HUES6 (cell line): ENCODE measurements around the gene GRXCR1.

ENCODE experiments used
- H3K27ac ChIP-seq: 2 replicates; pipeline ENCODE4 v1.7.0; 2013; ENCODE audit warnings: low read depth, mild to moderate bottlenecking, low read length, inconsistent platforms
- H3K27me3 ChIP-seq: 2 replicates; pipeline ENCODE4 v1.6.1; 2013; ENCODE audit warnings: low read length; ENCODE audit not compliant: control insufficient read depth, insufficient read depth
- H3K36me3 ChIP-seq: 2 replicates; pipeline ENCODE4 v1.6.1; 2013; ENCODE audit warnings: low read length; ENCODE audit not compliant: control insufficient read depth, insufficient read depth
- H3K4me1 ChIP-seq: 2 replicates; pipeline ENCODE4 v1.6.1; 2013; ENCODE audit warnings: low read length; ENCODE audit not compliant: control insufficient read depth, insufficient read depth
- H3K4me3 ChIP-seq: 2 replicates; pipeline ENCODE4 v1.5.1; 2013; ENCODE audit warnings: low read depth, low read length
- H3K9ac ChIP-seq: one replicate; pipeline ENCODE4 v1.6.1; 2013; ENCODE audit warnings: mild to moderate bottlenecking, low read length
- H3K9me3 ChIP-seq: 2 replicates; pipeline ENCODE4 v1.6.1; 2013; ENCODE audit warnings: low read depth, low read length; ENCODE audit not compliant: control insufficient read depth, insufficient read depth

The GRXCR1 gene

DNA sequence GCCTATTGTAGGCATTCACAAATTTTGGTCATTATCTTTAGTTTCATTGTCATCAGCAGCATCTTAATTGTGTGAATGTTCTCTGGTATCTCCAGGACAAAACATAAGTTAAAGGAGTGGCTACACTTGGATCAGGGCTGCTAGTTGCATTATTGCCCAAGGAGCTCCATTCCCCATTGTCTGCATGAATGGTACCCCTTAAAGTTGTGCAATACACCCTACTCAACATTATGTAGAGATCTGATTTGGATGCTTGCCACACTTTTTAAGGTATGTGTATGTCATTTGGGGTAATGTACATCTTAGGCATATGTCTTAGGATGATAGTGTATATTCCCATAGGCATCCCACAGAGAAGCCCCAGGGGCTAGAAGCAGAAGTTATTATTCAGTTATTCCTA lies 2.9 kb downstream of the GRXCR1 start:
- Histone ChIP-seq H3K27ac (no peak overlapping the region), H3K36me3 (no peaks in the 10 kb centered on the region), H3K9ac (no peak overlapping the region), H3K27me3 (0 out of 2 replicates have a peak, but pooled peaks cover 5% of the 10 kb centered on the region), H3K9me3 (no peaks in the 10 kb centered on the region), H3K4me1 (no peaks in the 10 kb centered on the region), H3K4me3 (no peak overlapping the region)

DNA sequence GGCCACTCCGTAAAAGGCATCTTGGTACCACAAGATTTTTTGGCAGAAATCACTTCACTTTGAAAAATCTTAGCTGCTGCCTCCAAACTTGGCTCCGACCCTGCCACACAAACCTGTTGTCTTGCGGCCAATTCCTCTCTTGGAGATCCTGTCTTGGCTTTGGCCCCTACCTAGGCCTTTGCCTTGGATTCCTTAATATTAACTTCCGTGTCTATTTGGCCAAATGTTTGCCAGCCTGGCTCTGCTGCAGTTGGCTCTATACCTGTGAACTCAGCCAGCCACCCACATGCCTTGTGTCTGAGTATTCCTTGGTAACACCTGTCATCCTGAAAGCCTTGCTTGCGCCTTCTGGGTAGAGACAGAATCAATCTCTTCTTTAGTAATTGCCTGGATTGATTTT lies 12.5 kb downstream of the GRXCR1 start:
- Histone ChIP-seq H3K4me1 (peaks cover 3% of the 10 kb centered on the region; the same call in 1 of the 2 replicates), H3K4me3 (no peak overlapping the region), H3K9me3 (no peaks in the 10 kb centered on the region), H3K27ac (no peak overlapping the region), H3K9ac (no peak overlapping the region), H3K36me3 (no peaks in the 10 kb centered on the region), H3K27me3 (no peaks in the 10 kb centered on the region)

DNA sequence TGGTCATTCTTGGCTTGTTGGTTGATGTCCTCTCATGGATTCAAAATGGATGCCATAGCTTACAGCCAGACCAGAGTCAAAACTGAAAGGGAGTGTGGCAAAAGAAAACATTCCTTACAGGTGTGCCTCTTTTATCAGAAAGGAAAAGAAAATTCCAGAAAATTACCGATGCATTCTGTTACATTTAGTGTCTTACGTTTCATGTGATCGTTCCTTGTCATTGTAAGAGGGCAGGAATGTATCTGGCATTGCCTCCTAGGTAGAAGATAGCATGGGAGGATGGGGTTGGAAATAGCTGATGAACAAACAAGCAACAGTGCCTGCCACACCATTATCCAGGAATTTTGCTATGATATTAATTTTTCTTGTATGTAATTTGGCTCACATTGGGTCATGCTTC lies 13.1 kb downstream of the GRXCR1 start:
- Histone ChIP-seq H3K4me3 (no peak overlapping the region), H3K9ac (no peak overlapping the region), H3K4me1 (peaks cover 3% of the 10 kb centered on the region; the same call in 1 of the 2 replicates), H3K36me3 (no peaks in the 10 kb centered on the region), H3K27me3 (no peaks in the 10 kb centered on the region), H3K9me3 (no peaks in the 10 kb centered on the region), H3K27ac (no peak overlapping the region)

DNA sequence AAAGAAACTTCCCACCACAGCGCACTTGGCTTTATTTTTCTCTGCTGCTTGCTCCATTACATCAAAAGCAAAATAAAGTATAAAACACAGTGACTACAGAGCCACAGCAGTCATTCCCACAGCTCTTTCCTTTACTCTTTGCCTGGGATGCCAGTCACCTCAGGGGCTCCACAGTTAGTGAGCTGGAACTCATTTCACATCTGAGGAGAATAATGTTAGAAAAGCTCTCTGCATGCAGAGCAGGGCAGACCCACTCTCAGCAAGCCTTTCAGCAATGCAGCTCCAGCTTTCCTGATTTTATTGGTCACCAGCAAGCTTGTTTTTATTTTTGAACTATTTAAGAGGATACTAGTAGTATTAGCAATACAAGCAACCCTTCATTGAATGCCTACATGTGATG lies 13.8 kb downstream of the GRXCR1 start:
- Histone ChIP-seq H3K9me3 (no peaks in the 10 kb centered on the region), H3K4me3 (no peak overlapping the region), H3K36me3 (no peaks in the 10 kb centered on the region), H3K27me3 (no peaks in the 10 kb centered on the region), H3K9ac (no peak overlapping the region), H3K4me1 (peaks cover 3% of the 10 kb centered on the region; the same call in 1 of the 2 replicates), H3K27ac (no peak overlapping the region)

DNA sequence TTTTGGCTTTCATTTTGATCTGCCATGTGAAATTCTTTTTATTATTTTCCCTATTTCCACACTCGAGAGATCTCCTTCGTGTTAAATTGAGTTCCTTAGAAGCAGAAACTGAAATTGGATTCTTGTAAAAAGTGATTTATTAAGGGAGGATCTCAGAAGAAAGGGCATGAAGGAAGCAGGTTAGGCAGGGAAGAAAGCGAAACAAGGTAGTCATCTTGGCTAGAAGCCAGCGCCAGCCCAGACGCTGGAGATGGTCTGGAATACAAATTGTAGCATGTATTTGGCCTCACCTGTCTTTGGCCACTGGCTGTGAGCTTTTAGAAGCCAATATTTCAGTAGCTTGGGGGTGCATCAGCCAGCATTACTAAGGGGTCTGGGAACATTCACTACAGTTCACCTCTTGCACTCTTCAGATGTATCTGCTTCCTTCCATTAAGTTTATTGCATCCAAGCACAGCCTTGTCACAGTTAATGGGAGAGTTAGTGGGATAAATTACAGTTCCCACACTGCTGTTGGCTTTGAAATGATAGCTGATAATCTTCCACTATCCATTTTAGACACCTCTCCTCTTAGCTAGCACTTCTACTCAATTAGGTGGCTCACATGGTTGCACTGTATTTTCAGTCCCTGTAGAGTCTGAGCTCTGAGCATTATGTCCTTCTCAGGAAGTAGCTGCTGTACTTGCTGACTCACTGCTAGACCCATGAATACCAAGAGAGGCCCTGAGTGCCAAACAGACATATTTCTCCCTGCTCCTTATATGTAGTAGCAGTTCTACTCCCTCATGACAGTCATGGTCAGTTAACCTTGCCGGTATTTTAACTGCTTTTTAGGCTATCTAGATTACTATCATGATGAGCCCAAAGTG lies 14.6 kb downstream of the GRXCR1 start:
- Histone ChIP-seq H3K4me3 (no peak overlapping the region), H3K27me3 (no peaks in the 10 kb centered on the region), H3K9ac (no peak overlapping the region), H3K36me3 (no peaks in the 10 kb centered on the region), H3K27ac (no peak overlapping the region), H3K9me3 (no peaks in the 10 kb centered on the region), H3K4me1 (peaks cover 3% of the 10 kb centered on the region; the same call in 1 of the 2 replicates)

DNA sequence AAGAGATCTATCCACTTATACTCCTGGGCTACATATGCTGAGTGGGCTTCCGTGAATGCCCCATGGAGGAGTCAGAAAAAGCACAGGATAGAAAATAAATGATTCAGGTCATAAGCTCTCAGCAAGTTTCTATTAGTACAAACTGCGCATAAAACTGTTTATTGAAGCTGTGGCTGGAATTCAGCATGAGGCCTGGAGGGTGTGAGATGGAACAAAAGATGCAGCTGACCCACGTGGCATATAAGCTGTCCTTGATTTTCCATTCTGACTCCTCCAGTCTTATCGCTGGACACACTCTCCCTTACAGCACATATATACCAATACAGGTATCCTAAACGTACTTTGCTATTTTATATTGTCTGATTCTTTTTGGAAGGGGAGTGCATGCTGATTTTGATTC lies 17.9 kb downstream of the GRXCR1 start:
- H3K36me3 ChIP-seq, result no peaks in the 10 kb centered on the region
- H3K9ac ChIP-seq, result no peak overlapping the region
- H3K27me3 ChIP-seq, result no peaks in the 10 kb centered on the region
- H3K4me3 ChIP-seq, result no peak overlapping the region
- no peaks in the 10 kb centered on the region for H3K9me3 ChIP-seq
- peaks cover 3% of the 10 kb centered on the region; the same call in 1 of the 2 replicates for H3K4me1 ChIP-seq
- no peak overlapping the region for H3K27ac ChIP-seq

DNA sequence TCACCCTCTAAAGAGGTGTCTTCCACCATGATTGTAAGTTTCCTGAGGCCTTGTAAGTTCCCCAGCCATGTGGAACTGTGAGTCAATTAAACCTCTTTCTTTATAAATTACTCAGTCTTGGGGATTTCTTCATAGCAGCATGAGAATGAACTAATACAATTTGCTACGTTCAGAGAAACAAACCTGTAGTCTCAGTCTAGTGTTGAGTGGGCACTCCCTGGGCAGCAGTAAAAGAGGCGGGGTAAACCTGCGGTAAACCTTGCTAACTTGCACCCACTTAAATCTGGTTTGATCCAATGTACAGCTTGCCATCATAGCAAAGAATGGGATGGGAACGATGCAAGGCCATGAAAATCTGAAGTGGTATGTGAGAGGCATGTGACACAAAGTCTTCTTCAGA lies 22.4 kb downstream of the GRXCR1 start:
- Histone ChIP-seq H3K36me3 (no peaks in the 10 kb centered on the region), H3K9me3 (no peaks in the 10 kb centered on the region), H3K4me1 (no peaks in the 10 kb centered on the region), H3K9ac (no peak overlapping the region), H3K27ac (no peak overlapping the region), H3K4me3 (no peak overlapping the region), H3K27me3 (no peaks in the 10 kb centered on the region)

DNA sequence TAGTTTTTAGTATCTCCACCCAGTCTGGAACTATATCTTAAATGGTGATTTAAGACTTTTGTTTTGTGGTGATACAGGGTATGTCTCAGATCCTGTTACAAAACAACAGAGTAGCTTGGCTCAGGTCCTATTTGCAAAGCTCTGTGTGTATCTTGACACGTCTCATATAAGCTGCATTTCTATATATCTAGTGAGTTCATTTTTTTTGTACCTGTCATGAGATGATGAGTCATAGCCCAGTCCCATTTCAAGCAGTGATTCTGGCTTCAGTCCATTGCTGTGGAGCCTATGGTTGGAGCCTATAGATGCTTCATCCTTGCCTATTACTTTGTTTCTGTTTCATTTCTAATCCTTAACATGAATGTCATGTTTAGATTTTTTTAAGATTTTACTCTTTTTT lies 23.0 kb downstream of the GRXCR1 start:
- Histone ChIP-seq H3K9ac (no peak overlapping the region), H3K36me3 (no peaks in the 10 kb centered on the region), H3K4me3 (no peak overlapping the region), H3K27ac (no peak overlapping the region), H3K27me3 (no peaks in the 10 kb centered on the region), H3K9me3 (no peaks in the 10 kb centered on the region), H3K4me1 (no peaks in the 10 kb centered on the region)

DNA sequence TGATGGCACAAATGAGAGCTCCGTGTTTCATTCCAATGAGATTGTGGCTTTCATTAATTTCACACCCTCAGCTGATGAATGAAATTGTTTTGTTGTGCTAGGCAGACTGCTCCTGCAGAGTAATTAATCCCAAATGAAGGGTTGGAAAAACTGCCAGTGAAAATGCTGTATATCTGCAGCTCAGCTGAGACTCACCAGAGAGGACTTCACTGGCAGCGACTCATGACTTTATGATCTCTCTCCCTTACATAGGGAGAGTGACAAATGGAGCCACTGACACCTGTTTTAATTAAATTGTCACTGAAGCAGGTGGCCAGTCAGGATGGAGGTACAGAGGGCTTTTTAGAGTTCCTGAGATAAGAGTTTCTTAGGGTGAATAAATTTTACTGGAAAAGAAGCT lies 24.8 kb downstream of the GRXCR1 start:
- H3K27ac ChIP-seq, result no peak overlapping the region
- no peaks in the 10 kb centered on the region for H3K4me1 ChIP-seq
- no peak overlapping the region for H3K4me3 ChIP-seq
- no peak overlapping the region for H3K9ac ChIP-seq
- no peaks in the 10 kb centered on the region for H3K27me3 ChIP-seq
- H3K9me3 ChIP-seq, result no peaks in the 10 kb centered on the region
- no peaks in the 10 kb centered on the region for H3K36me3 ChIP-seq

DNA sequence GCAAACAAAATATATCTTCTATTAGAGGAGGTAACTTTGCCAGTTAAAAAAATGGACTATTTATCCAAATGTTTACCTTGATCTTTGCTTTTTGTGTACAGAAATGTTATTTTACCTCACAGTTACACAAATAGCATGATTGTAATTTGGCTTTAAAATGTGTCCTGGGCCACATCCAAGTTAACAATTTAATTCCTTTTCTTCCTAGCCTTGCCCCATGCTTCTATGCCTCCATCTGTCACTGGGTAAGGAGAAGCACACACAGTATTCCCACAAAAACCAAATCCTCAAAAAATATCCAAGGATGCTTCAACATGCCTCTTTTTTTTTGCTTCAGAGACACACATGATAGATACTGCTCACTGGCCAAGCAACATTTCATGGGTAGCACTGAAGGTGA lies 30.9 kb downstream of the GRXCR1 start:
- no peaks in the 10 kb centered on the region for H3K36me3 ChIP-seq
- no peaks in the 10 kb centered on the region for H3K27me3 ChIP-seq
- no peaks in the 10 kb centered on the region for H3K9me3 ChIP-seq
- H3K4me3 ChIP-seq, result no peak overlapping the region
- H3K4me1 ChIP-seq, result 0 out of 2 replicates have a peak, but pooled peaks cover under 1% of the 10 kb centered on the region
- no peak overlapping the region for H3K27ac ChIP-seq
- H3K9ac ChIP-seq, result no peak overlapping the region

DNA sequence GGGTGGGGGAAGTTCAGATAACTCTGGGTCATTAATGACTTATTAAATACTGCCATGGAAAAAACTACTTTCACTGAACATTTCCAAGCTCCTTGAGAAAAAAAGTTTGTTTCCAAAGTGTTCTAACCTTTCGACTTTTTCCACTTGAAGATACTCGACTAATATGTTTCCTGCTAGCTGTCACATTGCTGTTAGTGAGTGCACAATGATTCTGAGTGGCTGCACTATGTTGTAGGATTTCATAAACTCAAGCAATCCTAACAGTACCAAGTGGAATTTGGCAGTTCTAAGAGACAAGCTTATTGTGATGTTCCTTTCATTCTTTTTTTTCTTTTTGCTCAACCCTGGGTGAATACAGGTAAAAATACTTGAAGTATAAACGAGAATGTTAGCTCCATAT lies 33.4 kb downstream of the GRXCR1 start:
- Histone ChIP-seq H3K4me1 (0 out of 2 replicates have a peak, but pooled peaks cover 3% of the 10 kb centered on the region), H3K27me3 (no peaks in the 10 kb centered on the region), H3K4me3 (no peak overlapping the region), H3K9ac (no peak overlapping the region), H3K9me3 (no peaks in the 10 kb centered on the region), H3K36me3 (no peaks in the 10 kb centered on the region), H3K27ac (no peak overlapping the region)
